ENCODE results near the gene ETV6.

- TF ChIP-seq, protein P1, sequence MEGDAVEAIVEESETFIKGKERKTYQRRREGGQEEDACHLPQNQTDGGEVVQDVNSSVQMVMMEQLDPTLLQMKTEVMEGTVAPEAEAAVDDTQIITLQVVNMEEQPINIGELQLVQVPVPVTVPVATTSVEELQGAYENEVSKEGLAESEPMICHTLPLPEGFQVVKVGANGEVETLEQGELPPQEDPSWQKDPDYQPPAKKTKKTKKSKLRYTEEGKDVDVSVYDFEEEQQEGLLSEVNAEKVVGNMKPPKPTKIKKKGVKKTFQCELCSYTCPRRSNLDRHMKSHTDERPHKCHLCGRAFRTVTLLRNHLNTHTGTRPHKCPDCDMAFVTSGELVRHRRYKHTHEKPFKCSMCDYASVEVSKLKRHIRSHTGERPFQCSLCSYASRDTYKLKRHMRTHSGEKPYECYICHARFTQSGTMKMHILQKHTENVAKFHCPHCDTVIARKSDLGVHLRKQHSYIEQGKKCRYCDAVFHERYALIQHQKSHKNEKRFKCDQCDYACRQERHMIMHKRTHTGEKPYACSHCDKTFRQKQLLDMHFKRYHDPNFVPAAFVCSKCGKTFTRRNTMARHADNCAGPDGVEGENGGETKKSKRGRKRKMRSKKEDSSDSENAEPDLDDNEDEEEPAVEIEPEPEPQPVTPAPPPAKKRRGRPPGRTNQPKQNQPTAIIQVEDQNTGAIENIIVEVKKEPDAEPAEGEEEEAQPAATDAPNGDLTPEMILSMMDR (IDR thresholded peaks at IDR 0.05), result no peak
- no peak for TF ChIP-seq POLR2A (IDR thresholded peaks at IDR 0.05)
These were observed 138.0 kb downstream of the ETV6 start for GRCh38 chr12:11787437-11787836.

All from lower leg skin (tissue), 3 donors.